SK-N-SH (cell line): ENCODE results near the gene CTDP1. TPM values are rescaled to one million over a fixed set of nuclear protein-coding genes. Genes with fewer than 3 reads are reported as not detected.

Experiments
- CTCF ChIA-PET: fragments of 300-600, 350-600 bp; formaldehyde crosslinking; extraction: SDS; loops from one replicate; lab custom pipeline; 2021; lab: Yijun Ruan, JAX
- POLR2A ChIA-PET: fragments of 350-600 bp; sonication (Branson Sonifier 250); formaldehyde crosslinking; extraction: SDS; loops from one replicate; lab custom pipeline; 2020; ENCODE audit warnings: antibody characterized with exemption, inconsistent platforms; lab: Yijun Ruan, JAX
- DNase-seq: peaks from one replicate; pipeline ENCODE4 v3.0.0; 2012
- H2AFZ ChIP-seq: fragments of 200-600 bp; sonication (generic); 2 replicates; pipeline ENCODE4 v1.8.1; 2016; ENCODE audit warnings: antibody characterized with exemption, mild to moderate bottlenecking, low read depth
- H3F3A ChIP-seq: fragments of 200-600 bp; sonication (generic); replicated peaks from 2 replicates; pipeline ENCODE3; 2016; ENCODE audit warnings: antibody characterized with exemption, mild to moderate bottlenecking; ENCODE audit not compliant: insufficient read depth
- H3K27ac ChIP-seq, 2 experiments: fragments of 200-500 bp in 1 of 2; fragments of 200-600 bp in 1 of 2; sonication (Bioruptor generic) in 1 of 2; sonication (generic), shearing (Covaris generic) in 1 of 2; 2 replicates each; pipeline versions ENCODE4 v1.5.1 to v1.6.1; 2014 to 2016; ENCODE audit warnings: low read depth in 2 of 2, inconsistent platforms in 1 of 2, low read length in 1 of 2, mild to moderate bottlenecking in 1 of 2, mixed read lengths in 1 of 2
- H3K27me3 ChIP-seq: fragments of 200-600 bp; sonication (generic), shearing (Covaris generic); 2 replicates; pipeline ENCODE4 v1.6.1; 2016; ENCODE audit warnings: mixed run types; ENCODE audit not compliant: insufficient read depth
- H3K36me3 ChIP-seq, 2 experiments: fragments of 200-500 bp in 1 of 2; fragments of 200-600 bp in 1 of 2; sonication (Bioruptor generic) in 1 of 2; sonication (generic) in 1 of 2; replicated peaks in 1 of 2; 2 replicates each; pipeline versions ENCODE3 to v1.5.1; 2014 to 2016; ENCODE audit warnings: low read length in 1 of 2, mild to moderate bottlenecking in 1 of 2; ENCODE audit not compliant: insufficient read depth in 2 of 2, control insufficient read depth in 1 of 2
- H3K4me1 ChIP-seq, 2 experiments: fragments of 200-500 bp in 1 of 2; fragments of 200-600 bp in 1 of 2; sonication (Bioruptor generic) in 1 of 2; sonication (generic), shearing (Covaris generic) in 1 of 2; 2 replicates each; pipeline versions ENCODE4 v1.5.1 to v1.6.1; 2014 to 2016; ENCODE audit warnings: low read depth in 1 of 2, low read length in 1 of 2, mixed run types in 1 of 2; ENCODE audit not compliant: insufficient read depth in 2 of 2, control insufficient read depth in 1 of 2
- H3K4me2 ChIP-seq: fragments of 200-600 bp; sonication (generic), shearing (Covaris generic); 2 replicates; pipeline ENCODE4 v1.6.1; 2017; ENCODE audit warnings: mixed run types
- H3K4me3 ChIP-seq, 2 experiments: fragments of 200-500 bp in 1 of 2; fragments of 200-600 bp in 1 of 2; sonication (Bioruptor generic) in 1 of 2; sonication (generic), shearing (Covaris generic) in 1 of 2; 2 replicates each; pipeline versions ENCODE4 v1.5.1 to v1.8.1; 2014 to 2016; ENCODE audit warnings: low read depth in 2 of 2, inconsistent platforms in 1 of 2, low read length in 1 of 2, mild to moderate bottlenecking in 1 of 2, mixed read lengths in 1 of 2, moderate library complexity in 1 of 2
- H3K79me2 ChIP-seq: fragments of 200-600 bp; sonication (generic); 2 replicates; pipeline ENCODE4 v1.8.1; 2017; ENCODE audit warnings: mild to moderate bottlenecking; ENCODE audit not compliant: insufficient read depth
- H3K9ac ChIP-seq: fragments of 200-600 bp; sonication (generic); 2 replicates; pipeline ENCODE4 v1.6.1; 2017; ENCODE audit warnings: mixed run types
- H3K9me2 ChIP-seq: fragments of 200-600 bp; sonication (generic); 2 replicates; pipeline ENCODE4 v1.6.1; 2017; ENCODE audit warnings: mixed run types
- H3K9me3 ChIP-seq: fragments of 200-600 bp; sonication (generic); 2 replicates; pipeline ENCODE4 v1.6.1; 2017; ENCODE audit warnings: mixed run types, mild to moderate bottlenecking, moderate library complexity
- H4K20me1 ChIP-seq: fragments of 200-600 bp; sonication (generic); 2 replicates; pipeline ENCODE4 v1.6.1; 2017; ENCODE audit warnings: mild to moderate bottlenecking, mixed run types; ENCODE audit not compliant: insufficient read depth
- CHD2 ChIP-seq: fragments of 150-350 bp; IDR thresholded peaks from 2 replicates; pipeline ENCODE4 v1.6.1; 2018; ENCODE audit warnings: low read length; ENCODE audit not compliant: partially characterized antibody
- EP300 ChIP-seq, 2 experiments: IDR thresholded peaks; 2 replicates each; pipeline versions ENCODE4 v1.4.0 to v1.6.1; 2012; ENCODE audit warnings: borderline replicate concordance in 1 of 2, low read depth in 1 of 2, low read length in 1 of 2
- EZH2phosphoT487 ChIP-seq: fragments of 200-600 bp; sonication (generic); IDR thresholded peaks from 2 replicates; pipeline ENCODE4 v1.6.1; 2017; ENCODE audit warnings: low read depth, mixed run types, mild to moderate bottlenecking, antibody characterized with exemption, moderate library complexity, borderline replicate concordance
- FOXM1 ChIP-seq: IDR thresholded peaks from 2 replicates; pipeline ENCODE4 v1.4.0; 2012; ENCODE audit warnings: low read depth, mild to moderate bottlenecking
- IRF3 ChIP-seq: fragments of 150-350 bp; IDR thresholded peaks from 2 replicates; pipeline ENCODE4 v1.6.1; 2016; ENCODE audit warnings: mild to moderate bottlenecking, low read depth, low read length
- MAX ChIP-seq: IDR thresholded peaks from 2 replicates; pipeline ENCODE4 v1.4.0; 2012; ENCODE audit warnings: low read depth
- MEF2A ChIP-seq: IDR thresholded peaks from 2 replicates; pipeline ENCODE4 v1.4.0; 2012; ENCODE audit warnings: low read depth, borderline replicate concordance
- MXI1 ChIP-seq: IDR thresholded peaks from 2 replicates; pipeline ENCODE4 v1.6.1; 2012; ENCODE audit warnings: mild to moderate bottlenecking, low read depth, low read length, improper control_type of control experiment
- PBX3 ChIP-seq: IDR thresholded peaks from 2 replicates; pipeline ENCODE4; 2012
- POLR2AphosphoS5 ChIP-seq: IDR thresholded peaks from 2 replicates; pipeline ENCODE4 v1.6.1; 2012; ENCODE audit warnings: low read depth, low read length
- RAD21 ChIP-seq: IDR thresholded peaks from 2 replicates; pipeline ENCODE4 v1.6.1; 2012; ENCODE audit warnings: mild to moderate bottlenecking, low read length
- REST ChIP-seq: IDR thresholded peaks from 2 replicates; pipeline ENCODE4 v1.6.1; 2012; ENCODE audit warnings: mild to moderate bottlenecking, low read depth, low read length, moderate library complexity
- RFX5 ChIP-seq: IDR thresholded peaks from 2 replicates; pipeline ENCODE4 v1.6.1; 2012; ENCODE audit warnings: mild to moderate bottlenecking, improper control_type of control experiment, low read length
- RXRA ChIP-seq: IDR thresholded peaks from 2 replicates; pipeline ENCODE4 v1.4.0; 2012; ENCODE audit warnings: low read depth, mild to moderate bottlenecking, borderline replicate concordance
- SMC3 ChIP-seq: IDR thresholded peaks from 2 replicates; pipeline ENCODE4 v1.6.1; 2012; ENCODE audit warnings: low read depth, low read length, improper control_type of control experiment
- TCF12 ChIP-seq: IDR thresholded peaks from 2 replicates; pipeline ENCODE4 v1.4.0; 2012
- TEAD4 ChIP-seq: IDR thresholded peaks from 2 replicates; pipeline ENCODE4 v1.4.0; 2012; ENCODE audit warnings: mild to moderate bottlenecking, borderline replicate concordance; ENCODE audit not compliant: insufficient read depth
- USF2 ChIP-seq: fragments of 150-350 bp; IDR thresholded peaks from 2 replicates; pipeline ENCODE4 v1.6.1; 2017; ENCODE audit warnings: antibody characterized with exemption, low read length, low read depth, borderline replicate concordance
- ZBTB33 ChIP-seq: IDR thresholded peaks from 2 replicates; pipeline ENCODE4 v1.4.0; 2012; ENCODE audit warnings: low read depth, borderline replicate concordance
- WGBS: methylation state at CpG from one replicate; pipeline ENCODE4 v1.1.6; 2017; ENCODE audit warnings: low lambda C conversion rate; 5-methylcytosine and 5-hydroxymethylcytosine counted together
- polyA plus RNA-seq, 3 experiments: library from polyadenylated mRNA; depleted of rRNA; stranded (reverse); fragments of >200 nt; gene quantifications; 2 replicates each; pipeline ENCODE4 v1.2.3, GENCODE V29; 2012
- TF ChIP-seq, protein P1 (sequence below): IDR thresholded peaks from 2 replicates; pipeline ENCODE4 v1.4.0; 2012; ENCODE audit warnings: low read depth, borderline replicate concordance

The CTDP1 gene
- polyA plus RNA-seq, 1 of the 3 experiments (the other 2 are of a cell fraction) = 15.6 TPM

- no peak for TF ChIP-seq IRF3
- no peak for TF ChIP-seq RAD21
- no peak for TF ChIP-seq PBX3
- TF ChIP-seq EZH2phosphoT487 = no peak
- TF ChIP-seq EP300 (IDR thresholded peaks at IDR 0.05; ENCODE audit: borderline replicate concordance in 1 of 2, low read depth in 1 of 2, low read length in 1 of 2) = no peak
- no peak for TF ChIP-seq CHD2
- no peak for TF ChIP-seq POLR2AphosphoS5
These were observed 2.1 kb downstream of the CTDP1 start (continued) for GRCh38 chr18:79681484-79682387.

- no peaks in the 10 kb centered on the region for H3K36me3 ChIP-seq
- TF ChIP-seq REST (no peak), SMC3 (no peak), RXRA (no peak), FOXM1 (no peak), TEAD4 (no peak), RFX5 (no peak), MAX (no peak), ZBTB33 (no peak), TCF12 (no peak), USF2 (no peak), EZH2phosphoT487 (no peak), MXI1 (no peak), MEF2A (no peak)
- TF ChIP-seq, protein P1, sequence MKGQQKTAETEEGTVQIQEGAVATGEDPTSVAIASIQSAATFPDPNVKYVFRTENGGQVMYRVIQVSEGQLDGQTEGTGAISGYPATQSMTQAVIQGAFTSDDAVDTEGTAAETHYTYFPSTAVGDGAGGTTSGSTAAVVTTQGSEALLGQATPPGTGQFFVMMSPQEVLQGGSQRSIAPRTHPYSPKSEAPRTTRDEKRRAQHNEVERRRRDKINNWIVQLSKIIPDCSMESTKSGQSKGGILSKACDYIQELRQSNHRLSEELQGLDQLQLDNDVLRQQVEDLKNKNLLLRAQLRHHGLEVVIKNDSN = no peak
- peaks cover 61% of the 10 kb centered on the region for H4K20me1 ChIP-seq
- no peak overlapping the region for H3K4me3 ChIP-seq
- H2AFZ ChIP-seq = no peak overlapping the region
- no peaks in the 10 kb centered on the region for H3K9me2 ChIP-seq
- ChIA-PET POLR2A (no interaction called here), CTCF (no interaction called here)
- no peaks in the 10 kb centered on the region for H3K27me3 ChIP-seq
- no peak for DNase-seq
- H3F3A ChIP-seq = no peaks in the 10 kb centered on the region
- peaks cover 5 to 27% of the 10 kb centered on the region in 2 experiments; a peak in 3 of 4 replicates for H3K4me1 ChIP-seq
- no peaks in the 10 kb centered on the region for H3K9me3 ChIP-seq
- peaks cover 71% of the 10 kb centered on the region for H3K79me2 ChIP-seq
- no peak overlapping the region for H3K9ac ChIP-seq
- no peak overlapping the region for H3K27ac ChIP-seq
- H3K4me2 ChIP-seq = no peak overlapping the region
- WGBS = 94% methylated on average over 11 of the region's 11 CpGs
These were observed 2.9 kb downstream of the CTDP1 start for GRCh38 chr18:79682481-79682880.
